Motor neuron (in vitro differentiated cells): Measurements from ENCODE around the gene TNNT1. TPM values are rescaled to one million over a fixed set of nuclear protein-coding genes. Genes with fewer than 3 reads are reported as not detected.

Experiments used
- ATAC-seq, 8 experiments: fragments of 200-7000 bp; cut with Tn5 transposase; replicated peaks in 6 of 8; 2 replicates each; pipeline ENCODE4 v1.8.0; 2021; ENCODE audit warnings: mild to moderate bottlenecking in 8 of 8, moderate library complexity in 8 of 8
- H3K27ac ChIP-seq, 2 donors: fragments of 250-450 bp; sonication (Bioruptor Pico); 2 replicates each; pipeline ENCODE4 v1.9.0; 2021; ENCODE audit warnings: antibody characterized with exemption in 2 of 2, mild to moderate bottlenecking in 2 of 2, moderate library complexity in 1 of 2
- H3K4me1 ChIP-seq, 2 donors: fragments of 250-450 bp; sonication (Bioruptor Pico); replicated peaks in 1 of 2; 2 replicates each; pipeline ENCODE4 v1.6.1; 2021; ENCODE audit warnings: antibody characterized with exemption in 2 of 2, mild to moderate bottlenecking in 2 of 2, moderate library complexity in 1 of 2
- H3K4me3 ChIP-seq, 5 donors: fragments of 250-450 bp; sonication (Bioruptor Pico); 2 replicates each; pipeline ENCODE4 v1.9.0; 2021; ENCODE audit warnings: antibody characterized with exemption in 5 of 5, mild to moderate bottlenecking in 5 of 5, moderate library complexity in 4 of 5
- WGBS, 10 experiments: fragments of 450-650 bp; shearing (Covaris generic); methylation state at CpG; one replicate each; pipeline ENCODE4 v1.0.0; 2022; 5-methylcytosine and 5-hydroxymethylcytosine counted together
- in situ Hi-C, 9 experiments: fragments of 400-800 bp; cut with MboI; loops; one replicate each; pipeline ENCODE4 v1.15.0; 2021; ENCODE audit warnings: low sequenced_read_pairs in 9 of 9, low pct_unique_long_range_greater_than_20kb in 2 of 9; ENCODE audit not compliant: unreplicated experiment in 9 of 9
- total RNA-seq, 8 experiments: library from RNA; unstranded; fragments of 300-600 nt; gene quantifications; 2 replicates each; pipeline versions ENCODE4 v1.2.3 to v1.2.4, GENCODE V29; 2022

TNNT1 gene
- total RNA-seq, 8 experiments from 2014 or later, result 1.2 to 36.8 (median 3.9) TPM

- WGBS, 10 experiments, result 0% methylated on average over 1 of the region's 9 CpGs; no CpG with 5 or more reads in 9 of the 10 experiments
- ATAC-seq, result peak in 2 of 8 experiments; percentile 1
- in situ Hi-C loops, result loop anchor here in 6 of 9 experiments (25.0 kb wide), 4 partner anchors 265 to 490 kb away; partner anchors contain the start of genes UBE2S (in 5 of the 6), CCDC106 (in 3 of the 6), ZNF580 (in 3 of the 6) and ZNF581 (in 3 of the 6)
- no peak overlapping the region for H3K4me3 ChIP-seq
- H3K27ac ChIP-seq, result no peak overlapping the region
- H3K4me1 ChIP-seq, result peaks cover 3 to 8% of the 10 kb centered on the region in 2 donors
Observed at GRCh38 chr19:55147545-55148251, 1.3 kb downstream of the TNNT1 start.

GRCh38 chr19:55146705-55147273, 2.2 kb downstream of the TNNT1 start:
- in situ Hi-C loops, result loop anchor here in 6 of 9 experiments (25.0 kb wide), 4 partner anchors 266 to 491 kb away; partner anchors contain the start of genes UBE2S (in 5 of the 6), CCDC106 (in 3 of the 6), ZNF580 (in 3 of the 6) and ZNF581 (in 3 of the 6)
- peak; percentile 34 to 92 (median 83) for ATAC-seq

GRCh38 chr19:55146078-55146704, 2.8 kb downstream of the TNNT1 start:
- H3K27ac ChIP-seq, result no peak overlapping the region
- in situ Hi-C loops, result loop anchor here in 6 of 9 experiments (25.0 kb wide), 4 partner anchors 266 to 491 kb away; partner anchors contain the start of genes UBE2S (in 5 of the 6), CCDC106 (in 3 of the 6), ZNF580 (in 3 of the 6) and ZNF581 (in 3 of the 6)
- peak overlapping the region in 3 of 5 donors; percentile 5 to 23 (median 20) for H3K4me3 ChIP-seq
- 0 to 24% methylated on average over 2 to 3 of the region's 41 CpGs; no CpG with 5 or more reads in 8 of the 10 experiments for WGBS, 10 experiments
- peaks cover 3 to 8% of the 10 kb centered on the region in 2 donors for H3K4me1 ChIP-seq
- peak in 5 of 8 experiments; percentile 3 to 40 (median 35) for ATAC-seq

More at GRCh38 chr19:55146705-55147273, 2.2 kb downstream of the TNNT1 start:
- H3K4me3 ChIP-seq, result peak overlapping the region in 3 of 5 donors; percentile 5 to 23 (median 20)
- no CpG with 5 or more reads among the region's 27 CpGs for WGBS, 10 experiments
- H3K27ac ChIP-seq, result no peak overlapping the region
- peaks cover 3 to 8% of the 10 kb centered on the region in 2 donors for H3K4me1 ChIP-seq

- ATAC-seq, result no peak
- 60% methylated on average over 1 of the region's 3 CpGs; no CpG with 5 or more reads in 9 of the 10 experiments for WGBS, 10 experiments
- Histone ChIP-seq H3K4me3 (no peak overlapping the region), H3K4me1 (peaks cover 3 to 8% of the 10 kb centered on the region in 2 donors), H3K27ac (no peak overlapping the region)
- in situ Hi-C loops, result loop anchor here in 6 of 9 experiments (25.0 kb wide), 4 partner anchors 267 to 492 kb away; partner anchors contain the start of genes UBE2S (in 5 of the 6), CCDC106 (in 3 of the 6), ZNF580 (in 3 of the 6) and ZNF581 (in 3 of the 6)
Observed at GRCh38 chr19:55145232-55145631, 3.8 kb downstream of the TNNT1 start.

- H3K4me3 ChIP-seq, result peak overlapping the region in 1 of 5 donors; percentile 22
- in situ Hi-C loops, result loop anchor here in 6 of 9 experiments (25.0 kb wide), 4 partner anchors 271 to 496 kb away; partner anchors contain the start of genes UBE2S (in 5 of the 6), CCDC106 (in 3 of the 6), ZNF580 (in 3 of the 6) and ZNF581 (in 3 of the 6)
- H3K4me1 ChIP-seq, result no peaks in the 10 kb centered on the region
- ATAC-seq, result no peak
- no peak overlapping the region for H3K27ac ChIP-seq
- 0 to 33% (median 14%) methylated on average over 1 to 15 of the region's 21 CpGs; no CpG with 5 or more reads in 5 of the 10 experiments for WGBS, 10 experiments
Observed at GRCh38 chr19:55141696-55142095, 7.3 kb downstream of the TNNT1 start.

- in situ Hi-C loops, result loop anchor here in 6 of 9 experiments (25.0 kb wide), 4 partner anchors 274 to 499 kb away; partner anchors contain the start of genes UBE2S (in 5 of the 6), CCDC106 (in 3 of the 6), ZNF580 (in 3 of the 6) and ZNF581 (in 3 of the 6)
- WGBS, 10 experiments, result 80 to 100% (median 100%) methylated on average over 1 of the region's 9 CpGs; no CpG with 5 or more reads in 7 of the 10 experiments
- Histone ChIP-seq H3K4me3 (no peak overlapping the region), H3K4me1 (peaks cover 8 to 10% of the 10 kb centered on the region in 2 donors), H3K27ac (no peak overlapping the region)
- ATAC-seq, result no peak
Observed at GRCh38 chr19:55137915-55138314, 11.1 kb downstream of the TNNT1 start.

GRCh38 chr19:55136399-55137102, 12.5 kb downstream of the TNNT1 start:
- in situ Hi-C loops, result loop anchor here in 6 of 9 experiments (25.0 kb wide), 4 partner anchors 276 to 501 kb away; partner anchors contain the start of genes UBE2S (in 5 of the 6), CCDC106 (in 3 of the 6), ZNF580 (in 3 of the 6) and ZNF581 (in 3 of the 6)
- Histone ChIP-seq H3K4me3 (no peak overlapping the region), H3K27ac (no peak overlapping the region), H3K4me1 (peaks cover 8 to 10% of the 10 kb centered on the region in 2 donors)
- WGBS, 10 experiments, result 0 to 95% (median 85%) methylated on average over 1 to 8 of the region's 17 CpGs; no CpG with 5 or more reads in 3 of the 10 experiments
- ATAC-seq, result no peak

- in situ Hi-C loops, result loop anchor here in 6 of 9 experiments (25.0 kb wide), 4 partner anchors 278 to 503 kb away; partner anchors contain the start of genes UBE2S (in 5 of the 6), CCDC106 (in 3 of the 6), ZNF580 (in 3 of the 6) and ZNF581 (in 3 of the 6)
Observed at GRCh38 chr19:55134736-55135135, 14.3 kb downstream of the TNNT1 start.

GRCh38 chr19:55133639-55134444, 15.2 kb downstream of the TNNT1 start:
- 22 to 95% (median 59%) methylated on average over 1 to 12 of the region's 25 CpGs; no CpG with 5 or more reads in 1 of the 10 experiments for WGBS, 10 experiments
- H3K4me1 ChIP-seq, result peaks cover 8 to 10% of the 10 kb centered on the region in 2 donors
- peak; percentile 24 to 82 (median 68) for ATAC-seq
- no peak overlapping the region for H3K27ac ChIP-seq
- H3K4me3 ChIP-seq, result no peak overlapping the region
- in situ Hi-C loops, result loop anchor here in 6 of 9 experiments (25.0 kb wide), 4 partner anchors 278 to 503 kb away; partner anchors contain the start of genes UBE2S (in 5 of the 6), CCDC106 (in 3 of the 6), ZNF580 (in 3 of the 6) and ZNF581 (in 3 of the 6)

More at GRCh38 chr19:55134736-55135135, 14.3 kb downstream of the TNNT1 start:
- Histone ChIP-seq H3K4me1 (peaks cover 8 to 10% of the 10 kb centered on the region in 2 donors), H3K4me3 (no peak overlapping the region), H3K27ac (no peak overlapping the region)
- ATAC-seq, result no peak
- WGBS, 10 experiments, result no CpG with 5 or more reads among the region's 3 CpGs

GRCh38 chr19:55132453-55133129, 16.4 kb downstream of the TNNT1 start:
- Histone ChIP-seq H3K4me3 (no peak overlapping the region), H3K4me1 (peaks cover 8 to 10% of the 10 kb centered on the region in 2 donors), H3K27ac (no peak overlapping the region)
- in situ Hi-C loops, result loop anchor here in 6 of 9 experiments (25.0 kb wide), 4 partner anchors 280 to 505 kb away; partner anchors contain the start of genes UBE2S (in 5 of the 6), CCDC106 (in 3 of the 6), ZNF580 (in 3 of the 6) and ZNF581 (in 3 of the 6)
- 24 to 100% (median 56%) methylated on average over 1 to 11 of the region's 14 CpGs; no CpG with 5 or more reads in 2 of the 10 experiments for WGBS, 10 experiments
- ATAC-seq, result peak in 5 of 8 experiments; percentile 25 to 44 (median 40)
